ENCODE data around the gene ABCC1. TPM values are rescaled to one million over a fixed set of nuclear protein-coding genes. Genes with fewer than 3 reads are reported as not detected.

The ABCC1 gene
- total RNA-seq, 2 donors from 2014 or later: 22.0 to 22.2 TPM

- no peak for DNase-seq
- Histone ChIP-seq H3K9me3 (no peaks in the 10 kb centered on the region), H3K27me3 (no peaks in the 10 kb centered on the region), H3K4me1 (no peaks in the 10 kb centered on the region), H3K27ac (no peak overlapping the region), H3K36me3 (peaks cover 4% of the 10 kb centered on the region), H3K9ac (ENCODE audit: low read depth in 2 of 2, low read length in 2 of 2) (no peak overlapping the region), H3K4me3 (no peak overlapping the region)
- intact Hi-C loops (cut with DNase I): no loop called here
- TF ChIP-seq, protein P1, sequence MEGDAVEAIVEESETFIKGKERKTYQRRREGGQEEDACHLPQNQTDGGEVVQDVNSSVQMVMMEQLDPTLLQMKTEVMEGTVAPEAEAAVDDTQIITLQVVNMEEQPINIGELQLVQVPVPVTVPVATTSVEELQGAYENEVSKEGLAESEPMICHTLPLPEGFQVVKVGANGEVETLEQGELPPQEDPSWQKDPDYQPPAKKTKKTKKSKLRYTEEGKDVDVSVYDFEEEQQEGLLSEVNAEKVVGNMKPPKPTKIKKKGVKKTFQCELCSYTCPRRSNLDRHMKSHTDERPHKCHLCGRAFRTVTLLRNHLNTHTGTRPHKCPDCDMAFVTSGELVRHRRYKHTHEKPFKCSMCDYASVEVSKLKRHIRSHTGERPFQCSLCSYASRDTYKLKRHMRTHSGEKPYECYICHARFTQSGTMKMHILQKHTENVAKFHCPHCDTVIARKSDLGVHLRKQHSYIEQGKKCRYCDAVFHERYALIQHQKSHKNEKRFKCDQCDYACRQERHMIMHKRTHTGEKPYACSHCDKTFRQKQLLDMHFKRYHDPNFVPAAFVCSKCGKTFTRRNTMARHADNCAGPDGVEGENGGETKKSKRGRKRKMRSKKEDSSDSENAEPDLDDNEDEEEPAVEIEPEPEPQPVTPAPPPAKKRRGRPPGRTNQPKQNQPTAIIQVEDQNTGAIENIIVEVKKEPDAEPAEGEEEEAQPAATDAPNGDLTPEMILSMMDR (IDR thresholded peaks at IDR 0.05): no peak
These were observed 158.4 kb downstream of the ABCC1 start for GRCh38 chr16:16107839-16108238.

GRCh38 chr16:16108759-16109158, 159.3 kb downstream of the ABCC1 start:
- intact Hi-C loops (cut with DNase I): no loop called here
- Histone ChIP-seq H3K9me3 (no peaks in the 10 kb centered on the region), H3K27ac (no peak overlapping the region), H3K27me3 (no peaks in the 10 kb centered on the region), H3K9ac (ENCODE audit: low read depth in 2 of 2, low read length in 2 of 2) (no peak overlapping the region), H3K4me1 (no peaks in the 10 kb centered on the region), H3K4me3 (no peak overlapping the region), H3K36me3 (peaks cover 9% of the 10 kb centered on the region)
- TF ChIP-seq, protein P1 (IDR thresholded peaks at IDR 0.05): no peak
- DNase-seq: no peak

GRCh38 chr16:16109453-16110110, 160.2 kb downstream of the ABCC1 start:
- Histone ChIP-seq H3K27me3 (no peaks in the 10 kb centered on the region), H3K4me1 (no peaks in the 10 kb centered on the region), H3K9ac (ENCODE audit: low read depth in 2 of 2, low read length in 2 of 2) (no peak overlapping the region), H3K36me3 (peaks cover 9% of the 10 kb centered on the region), H3K9me3 (no peaks in the 10 kb centered on the region), H3K4me3 (no peak overlapping the region), H3K27ac (no peak overlapping the region)
- TF ChIP-seq, protein P1 (IDR thresholded peaks at IDR 0.05): no peak
- intact Hi-C loops (cut with DNase I): no loop called here
- no peak for DNase-seq

- Histone ChIP-seq H3K36me3 (peaks cover 9% of the 10 kb centered on the region), H3K27ac (no peak overlapping the region), H3K4me3 (no peak overlapping the region), H3K9ac (ENCODE audit: low read depth in 2 of 2, low read length in 2 of 2) (no peak overlapping the region), H3K9me3 (no peaks in the 10 kb centered on the region), H3K4me1 (no peaks in the 10 kb centered on the region), H3K27me3 (no peaks in the 10 kb centered on the region)
- TF ChIP-seq, protein P1 (IDR thresholded peaks at IDR 0.05): no peak
- DNase-seq: no peak
- intact Hi-C loops (cut with DNase I): no loop called here
These were observed 160.7 kb downstream of the ABCC1 start for GRCh38 chr16:16110111-16110490.

GRCh38 chr16:16111639-16112038, 162.2 kb downstream of the ABCC1 start:
- TF ChIP-seq, protein P1 (IDR thresholded peaks at IDR 0.05): no peak
- H3K4me3 ChIP-seq: no peak overlapping the region
- no peak overlapping the region for H3K9ac ChIP-seq (ENCODE audit: low read depth in 2 of 2, low read length in 2 of 2)
- H3K4me1 ChIP-seq: no peaks in the 10 kb centered on the region
- intact Hi-C loops (cut with DNase I): no loop called here
- peaks cover 13% of the 10 kb centered on the region for H3K36me3 ChIP-seq
- no peak overlapping the region for H3K27ac ChIP-seq
- H3K27me3 ChIP-seq: no peaks in the 10 kb centered on the region
- no peaks in the 10 kb centered on the region for H3K9me3 ChIP-seq
- DNase-seq: no peak

Measured in colonic mucosa (tissue), 4 donors.